OCI-LY7 (cell line): ENCODE data around the gene DOP1A. TPM values are rescaled to one million over a fixed set of nuclear protein-coding genes. Genes with fewer than 3 reads are reported as not detected.

Source experiments
- BruUV-seq: library from RNA; stranded (reverse); fragments of 400-500 nt; replicated peaks from 2 replicates; lab custom pipeline; 2021; lab: Mats Ljungman, UMichigan
- CTCF ChIA-PET: fragments of 300-600 bp; sonication (Branson Sonifier 250); formaldehyde crosslinking; loops from one replicate; lab custom pipeline; 2022; ENCODE audit warnings: antibody characterized with exemption; ENCODE audit not compliant: unreplicated experiment; lab: Charles Lee
- POLR2A ChIA-PET: fragments of 300-600 bp; sonication (Branson Sonifier 250); formaldehyde crosslinking; loops from one replicate; lab custom pipeline; 2022; ENCODE audit warnings: antibody characterized with exemption; lab: Charles Lee
- DNase-seq: peaks from one replicate; pipeline ENCODE4 v3.0.0-alpha.2; 2015; ENCODE audit warnings: low spot score
- H2AFZ ChIP-seq: fragments of 200-600 bp; sonication (generic), shearing (Covaris generic); 2 replicates; pipeline ENCODE4 v1.6.1; 2014; ENCODE audit warnings: mild to moderate bottlenecking, antibody characterized with exemption, low read length, moderate library complexity
- H3K27ac ChIP-seq: fragments of 200-600 bp; sonication (generic); 2 replicates; pipeline ENCODE4 v1.5.1; 2014; ENCODE audit warnings: mixed run types, low read depth, mild to moderate bottlenecking, moderate library complexity, low read length, inconsistent platforms; ENCODE audit not compliant: poor library complexity, severe bottlenecking
- H3K36me3 ChIP-seq: fragments of 200-600 bp; sonication (generic); 2 replicates; pipeline ENCODE4 v1.6.1; 2014; ENCODE audit warnings: mild to moderate bottlenecking, antibody characterized with exemption, low read length, moderate library complexity, mixed read lengths; ENCODE audit not compliant: insufficient read depth
- H3K4me1 ChIP-seq: fragments of 200-600 bp; sonication (generic); 2 replicates; pipeline ENCODE4 v1.5.1; 2014; ENCODE audit warnings: mild to moderate bottlenecking, low read length; ENCODE audit not compliant: insufficient read depth, poor library complexity, severe bottlenecking
- H3K4me2 ChIP-seq: fragments of 200-600 bp; sonication (generic); 2 replicates; pipeline ENCODE4 v1.6.1; 2014; ENCODE audit warnings: mild to moderate bottlenecking, low read length
- H3K4me3 ChIP-seq: fragments of 200-600 bp; sonication (generic); 2 replicates; pipeline ENCODE4 v1.5.1; 2014; ENCODE audit warnings: mild to moderate bottlenecking, low read depth, low read length; ENCODE audit not compliant: poor library complexity, severe bottlenecking
- H3K79me2 ChIP-seq: fragments of 200-600 bp; sonication (generic); 2 replicates; pipeline ENCODE4 v1.6.1; 2016; ENCODE audit warnings: low read depth, mild to moderate bottlenecking, low read length, moderate library complexity, mixed read lengths; ENCODE audit not compliant: insufficient read depth
- H3K9me2 ChIP-seq: fragments of 200-600 bp; sonication (generic); 2 replicates; pipeline ENCODE4 v1.6.1; 2016; ENCODE audit warnings: mild to moderate bottlenecking, low read length, mixed read lengths; ENCODE audit not compliant: insufficient read depth
- H3K9me3 ChIP-seq: fragments of 200-600 bp; sonication (generic); 2 replicates; pipeline ENCODE4 v1.6.1; 2014; ENCODE audit warnings: mild to moderate bottlenecking, mixed run types, low read length, mixed read lengths
- H4K20me1 ChIP-seq: fragments of 200-600 bp; sonication (generic); 2 replicates; pipeline ENCODE4 v1.6.1; 2014; ENCODE audit warnings: mild to moderate bottlenecking, antibody characterized with exemption, low read length, moderate library complexity, mixed read lengths; ENCODE audit not compliant: insufficient read depth
- EZH2phosphoT487 ChIP-seq: fragments of 200-600 bp; sonication (generic); IDR thresholded peaks from 2 replicates; pipeline ENCODE4 v1.6.1; 2018; ENCODE audit warnings: low read depth, borderline replicate concordance, mild to moderate bottlenecking, mixed run types, antibody characterized with exemption, low read length, moderate library complexity, mixed read lengths
- intact Hi-C: fragments of 100-400 bp; cut with micrococcal nuclease; formaldehyde crosslinking; loops from one replicate; pipeline ENCODE4 v1.10.0; 2022; ENCODE audit not compliant: unreplicated experiment
- total RNA-seq, 2 experiments: library from RNA; depleted of rRNA in 1 of 2; stranded (reverse); fragments of >200 nt in 1 of 2; shearing (Covaris generic) in 1 of 2; gene quantifications; 2 replicates each; pipeline ENCODE4 v1.2.3, GENCODE V29; 2014 to 2022
- TF ChIP-seq, protein P1 (sequence below): fragments of 200-600 bp; sonication (generic); conservative IDR thresholded peaks from 2 replicates; pipeline ENCODE4 v1.5.1; 2014; ENCODE audit warnings: mild to moderate bottlenecking, antibody characterized with exemption, low read length, moderate library complexity, mixed read lengths

DOP1A gene
- total RNA-seq, 2 experiments from 2014 or later, result 25.2 to 25.6 TPM

DNA sequence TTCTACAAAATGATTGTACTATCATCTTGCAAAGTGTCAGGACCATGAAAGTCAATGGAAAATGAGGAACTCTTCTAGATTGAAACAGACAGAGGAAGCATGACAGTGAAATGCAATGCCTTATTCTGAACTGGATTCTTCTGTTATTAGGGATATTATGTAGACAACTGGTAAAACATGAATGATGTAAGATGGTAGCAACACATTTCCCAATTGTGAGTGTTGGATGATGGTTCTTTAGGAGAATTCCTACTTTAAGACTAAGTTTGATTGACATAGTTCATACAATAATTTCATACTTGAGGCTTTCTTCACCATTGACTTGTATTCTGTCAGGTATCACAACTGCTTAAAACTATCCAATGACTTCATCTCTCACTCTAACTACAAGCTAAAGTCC is 6.3 kb upstream of the DOP1A start:
- Histone ChIP-seq H3K4me3 (no peak overlapping the region), H3K4me1 (peaks cover 30% of the 10 kb centered on the region), H2AFZ (no peak overlapping the region), H3K4me2 (no peak overlapping the region), H3K79me2 (peaks cover 16% of the 10 kb centered on the region; the same call in 1 of the 2 replicates), H3K9me3 (no peaks in the 10 kb centered on the region), H3K27ac (no peak overlapping the region), H3K9me2 (no peaks in the 10 kb centered on the region), H4K20me1 (peaks cover 4% of the 10 kb centered on the region; the same call in 1 of the 2 replicates), H3K36me3 (peaks cover 36% of the 10 kb centered on the region; the same call in 1 of the 2 replicates)
- CTCF ChIA-PET, result no interaction called here
- no peak for TF ChIP-seq EZH2phosphoT487
- TF ChIP-seq, protein P1, sequence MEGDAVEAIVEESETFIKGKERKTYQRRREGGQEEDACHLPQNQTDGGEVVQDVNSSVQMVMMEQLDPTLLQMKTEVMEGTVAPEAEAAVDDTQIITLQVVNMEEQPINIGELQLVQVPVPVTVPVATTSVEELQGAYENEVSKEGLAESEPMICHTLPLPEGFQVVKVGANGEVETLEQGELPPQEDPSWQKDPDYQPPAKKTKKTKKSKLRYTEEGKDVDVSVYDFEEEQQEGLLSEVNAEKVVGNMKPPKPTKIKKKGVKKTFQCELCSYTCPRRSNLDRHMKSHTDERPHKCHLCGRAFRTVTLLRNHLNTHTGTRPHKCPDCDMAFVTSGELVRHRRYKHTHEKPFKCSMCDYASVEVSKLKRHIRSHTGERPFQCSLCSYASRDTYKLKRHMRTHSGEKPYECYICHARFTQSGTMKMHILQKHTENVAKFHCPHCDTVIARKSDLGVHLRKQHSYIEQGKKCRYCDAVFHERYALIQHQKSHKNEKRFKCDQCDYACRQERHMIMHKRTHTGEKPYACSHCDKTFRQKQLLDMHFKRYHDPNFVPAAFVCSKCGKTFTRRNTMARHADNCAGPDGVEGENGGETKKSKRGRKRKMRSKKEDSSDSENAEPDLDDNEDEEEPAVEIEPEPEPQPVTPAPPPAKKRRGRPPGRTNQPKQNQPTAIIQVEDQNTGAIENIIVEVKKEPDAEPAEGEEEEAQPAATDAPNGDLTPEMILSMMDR, result no peak
- POLR2A ChIA-PET, result interaction anchor here (0.7 kb wide), 1 partner anchor 1575 kb away, joined by 4 read pairs; no protein-coding TSS in a partner anchor
- no peak for DNase-seq
- no TSS peak for BruUV-seq
- intact Hi-C loops, result no loop called here

DNA sequence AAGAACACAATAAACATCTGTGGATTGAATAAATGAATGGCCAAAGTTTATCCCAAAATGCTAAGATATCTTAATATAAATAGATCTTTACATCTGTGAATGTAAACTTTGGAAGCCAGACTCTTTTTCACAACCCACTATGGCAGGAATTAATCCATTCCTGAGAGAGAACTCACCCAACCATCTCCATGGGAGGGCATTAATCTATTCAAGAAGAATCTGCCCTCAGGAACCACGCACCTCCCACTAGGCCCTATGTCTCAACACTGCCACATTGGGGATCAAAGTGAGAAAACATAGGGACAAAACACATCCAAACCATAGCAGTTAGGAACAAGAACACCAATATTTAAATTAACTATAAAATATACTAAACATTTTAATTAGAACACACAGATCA is 5.2 kb upstream of the DOP1A start:
- peaks cover 4% of the 10 kb centered on the region; the same call in 1 of the 2 replicates for H4K20me1 ChIP-seq
- no peak overlapping the region for H3K4me2 ChIP-seq
- peaks cover 41% of the 10 kb centered on the region for H3K4me1 ChIP-seq
- H3K36me3 ChIP-seq, result peaks cover 25% of the 10 kb centered on the region; the same call in 1 of the 2 replicates
- no peak for TF ChIP-seq EZH2phosphoT487
- TF ChIP-seq, protein P1, result no peak
- no TSS peak for BruUV-seq
- H3K27ac ChIP-seq, result no peak overlapping the region
- peaks cover 16% of the 10 kb centered on the region; the same call in 1 of the 2 replicates for H3K79me2 ChIP-seq
- CTCF ChIA-PET, result no interaction called here
- no peaks in the 10 kb centered on the region for H3K9me2 ChIP-seq
- intact Hi-C loops, result no loop called here
- H3K9me3 ChIP-seq, result no peaks in the 10 kb centered on the region
- POLR2A ChIA-PET, result no interaction called here
- no peak overlapping the region for H2AFZ ChIP-seq
- DNase-seq, result no peak
- H3K4me3 ChIP-seq, result no peak overlapping the region

DNA sequence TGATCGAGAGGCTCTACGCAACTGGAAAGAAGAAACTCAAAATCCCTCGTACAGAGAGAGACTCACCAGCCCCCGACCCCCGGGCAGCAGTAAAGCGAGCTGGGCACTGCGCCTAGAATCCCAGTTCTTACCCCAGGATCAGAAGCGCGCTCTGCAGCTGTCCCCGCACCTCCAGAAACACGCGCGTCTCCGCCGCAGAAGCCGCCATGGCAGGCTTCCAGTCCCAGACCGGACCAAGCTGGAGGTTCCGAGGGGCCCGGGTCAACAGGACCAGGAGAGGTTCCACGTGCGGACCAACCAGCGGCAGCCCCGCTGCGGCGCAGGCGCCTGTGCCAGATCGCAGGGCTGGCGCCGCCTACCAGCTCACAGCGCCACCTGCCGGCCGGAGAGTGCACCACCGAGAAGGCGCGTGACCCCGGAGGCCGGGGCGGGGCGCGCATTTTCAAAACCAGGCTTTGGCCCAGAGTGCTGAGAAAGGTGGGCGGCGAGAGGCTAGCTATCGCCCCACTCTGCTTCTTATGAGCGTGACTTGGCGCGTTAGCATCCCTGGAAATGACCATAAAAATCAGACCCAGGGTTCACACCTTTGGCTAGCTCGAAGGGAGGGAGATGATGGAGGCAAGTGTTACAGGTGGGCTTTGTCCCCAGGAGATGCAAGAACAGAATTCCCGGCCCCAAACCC is 1.8 kb upstream of the DOP1A start, which contains the start of gene UBE3D:
TSS of gene UBE3D (minus strand) at position 331 of the 682 bp plus-strand sequence. CDS start at position 208, 123 bp downstream.
- H4K20me1 ChIP-seq, result no peaks in the 10 kb centered on the region
- peaks cover 11% of the 10 kb centered on the region; the same call in 1 of the 2 replicates for H3K36me3 ChIP-seq
- H3K79me2 ChIP-seq, result peaks cover 42% of the 10 kb centered on the region
- H3K4me1 ChIP-seq, result peaks cover 47% of the 10 kb centered on the region
- POLR2A ChIA-PET, result interaction anchor here (0.6 to 4.7 kb wide), 19 partner anchors 9 to 834 kb away, joined by 3 to 32 read pairs (median 4); partner anchors contain the start of genes IBTK, PGM3 and RWDD2A
- no peaks in the 10 kb centered on the region for H3K9me3 ChIP-seq
- BruUV-seq, result no TSS peak
- H2AFZ ChIP-seq, result peak within 1 kb of the TSS; percentile 98
- CTCF ChIA-PET, result interaction anchor here (0.7 to 1.5 kb wide), 9 partner anchors 8 to 151 kb away, joined by 3 to 5 read pairs (median 3); no protein-coding TSS in a partner anchor
- no peaks in the 10 kb centered on the region for H3K9me2 ChIP-seq
- peak within 1 kb of the TSS; percentile 79 for H3K27ac ChIP-seq
- peak; percentile 91 for DNase-seq
- H3K4me3 ChIP-seq, result peak within 1 kb of the TSS; percentile 79
- TF ChIP-seq, protein P1, result peak; percentile 87
- TF ChIP-seq EZH2phosphoT487, result no peak
- intact Hi-C loops, result loop anchor here (2.0 to 5.0 kb wide), 4 partner anchors 449 to 1161 kb away; partner anchors contain the start of genes CEP162 and IBTK
- peak within 1 kb of the TSS; percentile 98 for H3K4me2 ChIP-seq
